GM08714 (cell line): Measurements from ENCODE around the gene TARP.
"Not testable (repeated sequence)": the region's sequence is repeated elsewhere in the genome, so short reads cannot be mapped to it uniquely, and the experiment has no call there.

Source experiments
- H3K4me3 ChIP-seq: fragments of 200-500 bp; sonication (Bioruptor generic); 2 replicates; pipeline ENCODE4 v1.5.1; 2014; ENCODE audit warnings: mild to moderate bottlenecking, low read length, inconsistent platforms
- ZNF274 ChIP-seq: IDR thresholded peaks from 2 replicates; pipeline ENCODE4 v1.6.1; 2012; ENCODE audit warnings: mild to moderate bottlenecking, low read depth, low read length

Gene TARP

DNA sequence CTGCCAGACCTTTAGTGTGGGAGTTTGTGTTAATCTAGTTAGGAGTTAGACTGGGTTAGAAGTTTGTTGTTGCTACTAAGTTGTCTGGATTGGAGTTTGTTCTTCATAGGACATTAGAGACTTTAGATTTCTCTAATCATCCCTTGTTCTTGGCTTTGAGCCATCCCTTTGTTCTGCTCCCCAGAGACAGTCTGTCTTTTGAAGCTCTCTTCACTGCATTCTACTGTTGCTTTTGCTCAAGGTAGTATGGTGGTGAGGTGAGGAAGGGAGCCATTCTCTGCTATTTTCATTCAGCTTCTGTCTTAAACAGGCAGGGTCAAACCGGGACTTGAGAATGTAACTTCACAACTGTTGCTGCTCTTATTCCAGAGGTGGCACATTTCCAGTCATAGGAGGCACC is 10.4 kb upstream of the TARP start:
- TF ChIP-seq ZNF274, result no peak
- no peak overlapping the region for H3K4me3 ChIP-seq

DNA sequence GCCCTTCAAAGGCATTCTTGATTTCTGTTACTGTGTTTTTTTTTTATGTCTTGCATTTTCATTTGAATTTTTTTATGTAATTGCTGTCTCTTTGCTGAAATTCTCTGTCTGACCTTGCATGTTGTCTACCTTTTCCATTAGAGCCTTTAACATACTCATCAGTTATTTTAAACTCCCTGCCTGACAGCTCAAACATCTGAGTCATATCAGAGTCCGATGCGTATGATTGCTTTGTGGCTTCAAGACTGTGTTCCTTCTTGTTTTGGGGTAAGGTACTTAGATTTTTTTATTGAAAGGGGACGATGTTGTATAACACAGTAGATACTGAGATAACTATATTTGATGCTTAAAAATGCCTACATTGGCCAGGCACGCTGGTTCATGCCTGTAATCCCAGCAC is 9.7 kb upstream of the TARP start:
- no peak for TF ChIP-seq ZNF274
- no peak overlapping the region for H3K4me3 ChIP-seq

DNA sequence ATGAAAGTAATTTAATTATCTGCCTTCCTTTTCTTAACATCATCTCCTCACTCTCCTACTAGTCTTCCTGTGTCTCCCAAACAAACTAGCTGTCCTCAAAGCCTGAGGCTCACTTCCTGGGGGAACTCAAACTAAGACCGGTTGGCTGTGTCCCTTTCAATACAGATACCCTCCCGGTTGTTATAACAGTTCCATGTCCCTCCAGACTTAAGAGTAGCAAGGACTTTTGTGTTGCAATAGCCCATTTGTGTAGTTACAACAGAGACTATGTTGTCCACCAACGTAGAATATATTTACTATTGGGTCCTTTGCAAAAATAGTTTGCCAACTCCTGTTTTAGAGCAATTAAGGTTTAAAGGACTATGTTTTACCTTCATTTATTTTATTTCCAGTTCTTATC is 8.6 kb upstream of the TARP start:
- H3K4me3 ChIP-seq, result no peak overlapping the region
- TF ChIP-seq ZNF274, result no peak

DNA sequence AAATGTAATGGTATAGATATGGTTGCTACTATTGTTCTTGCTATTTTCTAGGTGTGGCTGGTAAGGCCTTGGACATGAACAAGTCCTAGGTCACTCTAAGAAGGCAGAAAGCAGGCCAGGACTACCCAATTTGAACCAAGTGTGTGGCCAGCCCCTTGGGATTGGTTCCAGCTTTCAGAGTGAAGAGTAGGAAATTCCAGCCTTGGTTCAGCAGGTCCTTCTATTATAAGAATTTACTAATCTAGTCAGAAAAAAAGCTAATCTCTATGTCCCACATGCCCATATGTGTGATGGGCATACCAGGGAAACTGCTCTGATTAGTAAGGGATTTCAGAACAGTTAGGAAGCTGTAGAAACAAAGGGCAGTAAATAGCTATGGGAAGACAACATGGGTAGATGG is 7.8 kb upstream of the TARP start:
- no peak for TF ChIP-seq ZNF274

DNA sequence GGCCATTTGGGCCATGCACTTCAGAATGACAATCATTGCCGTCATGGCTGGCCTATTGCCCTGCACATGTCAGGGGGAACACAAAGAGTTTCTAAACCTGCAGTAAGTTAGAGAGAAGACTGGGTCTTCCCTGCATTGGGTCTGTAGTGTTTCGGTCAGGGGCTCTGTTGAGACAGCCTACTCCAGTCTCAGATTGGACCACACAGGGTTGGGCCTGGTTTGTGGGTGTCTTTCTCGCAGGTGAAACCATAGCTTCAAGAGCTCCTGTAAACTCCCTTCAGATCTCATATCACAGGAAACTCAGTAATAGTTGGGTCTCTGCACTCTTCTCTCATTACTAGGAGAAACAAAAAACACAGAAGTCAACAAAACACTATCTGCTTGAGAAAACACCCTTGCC is 7.3 kb upstream of the TARP start:
- no peak for TF ChIP-seq ZNF274
- H3K4me3 ChIP-seq, result no peak overlapping the region

More for the DNA sequence above, 7.8 kb upstream of the TARP start:
- H3K4me3 ChIP-seq, result no peak overlapping the region

DNA sequence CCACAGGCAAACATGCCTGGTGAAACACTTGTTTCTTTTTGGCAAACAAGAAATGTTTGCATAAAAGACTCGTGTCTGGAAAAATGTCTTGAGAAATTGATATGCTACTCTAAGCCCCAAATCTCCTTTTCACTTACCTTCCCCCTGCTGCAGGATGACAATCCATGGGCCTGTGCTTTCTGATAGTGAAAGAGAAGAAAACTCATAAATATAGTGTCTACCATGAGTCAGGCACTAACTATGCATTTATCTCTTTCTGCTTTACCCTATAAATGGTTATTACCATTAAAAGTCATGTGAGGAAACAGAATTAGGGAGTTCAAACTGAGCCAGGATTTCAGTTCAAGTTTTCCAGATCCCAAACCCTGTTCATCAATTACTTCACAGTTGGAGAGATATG is 6.6 kb upstream of the TARP start:
- H3K4me3 ChIP-seq, result no peak overlapping the region
- TF ChIP-seq ZNF274, result no peak

DNA sequence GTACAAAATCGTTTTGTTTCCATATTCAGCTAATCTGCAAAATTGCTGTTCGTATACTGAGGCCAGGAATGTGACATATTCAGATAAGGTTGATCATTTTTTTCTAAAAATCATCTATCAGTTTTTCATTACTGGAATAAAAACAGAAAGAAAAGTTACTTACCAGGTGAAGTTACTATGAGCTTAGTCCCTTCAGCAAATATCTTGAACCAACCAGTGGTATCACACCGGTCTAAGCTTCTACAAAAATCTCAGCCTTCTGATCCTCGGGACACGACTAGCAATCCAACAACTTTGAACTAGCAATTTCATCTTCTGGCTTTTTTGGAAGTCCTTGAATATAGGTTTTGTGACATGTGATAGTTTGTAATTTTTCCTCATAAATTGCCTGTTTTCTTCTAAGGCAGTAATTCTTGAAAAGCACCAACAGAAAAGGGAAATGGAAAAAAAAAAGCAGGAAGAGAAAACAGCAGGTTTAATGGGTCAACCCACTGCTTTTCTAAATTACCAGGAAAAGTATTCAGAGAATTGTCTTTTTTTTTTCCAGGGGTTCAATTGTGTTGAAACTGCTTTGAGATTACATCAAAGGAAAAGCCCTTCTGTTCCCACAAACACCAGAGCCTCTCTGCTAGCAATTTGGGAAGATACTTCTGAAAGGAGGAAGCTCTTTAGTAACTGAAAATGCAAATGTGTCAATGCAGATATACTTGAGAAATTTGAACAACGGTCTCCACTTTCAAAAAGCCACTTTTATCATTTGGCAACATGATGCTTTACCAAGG is 2.9 kb upstream of the TARP start:
- no peak for TF ChIP-seq ZNF274
- no peak overlapping the region for H3K4me3 ChIP-seq

DNA sequence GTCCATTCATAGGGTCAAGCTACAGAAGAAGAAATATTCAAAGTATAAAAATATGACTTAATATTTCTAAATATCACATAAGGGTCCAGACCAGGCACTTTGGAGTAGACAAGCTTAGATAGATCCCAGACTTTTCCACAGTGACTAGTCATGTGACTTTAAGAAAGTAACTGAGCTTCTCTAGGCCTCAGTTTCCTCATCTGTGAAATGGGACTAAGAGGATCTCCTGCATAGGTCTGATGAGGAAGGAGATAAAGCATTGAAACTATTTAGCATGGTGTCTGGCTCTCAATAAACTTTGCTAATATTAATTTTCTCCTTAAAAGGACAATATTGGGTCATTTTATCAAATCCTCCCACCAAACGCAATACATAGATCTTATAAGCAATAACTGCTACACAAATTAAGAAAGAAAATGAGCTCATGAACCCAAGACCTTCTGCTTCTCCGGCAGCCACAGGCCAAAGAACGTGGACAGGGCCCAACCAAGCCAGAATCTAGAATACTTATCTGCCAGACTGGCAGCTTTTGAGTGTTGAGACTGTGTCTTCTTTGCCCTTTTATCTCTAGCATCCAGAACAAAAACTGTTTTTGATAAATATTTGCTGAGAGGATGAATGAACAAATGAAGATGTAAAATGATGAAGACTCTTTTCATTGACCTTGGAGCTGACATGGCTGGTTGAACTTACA is 1.6 kb upstream of the TARP start:
- H3K4me3 ChIP-seq, result no peak overlapping the region
- no peak for TF ChIP-seq ZNF274

DNA sequence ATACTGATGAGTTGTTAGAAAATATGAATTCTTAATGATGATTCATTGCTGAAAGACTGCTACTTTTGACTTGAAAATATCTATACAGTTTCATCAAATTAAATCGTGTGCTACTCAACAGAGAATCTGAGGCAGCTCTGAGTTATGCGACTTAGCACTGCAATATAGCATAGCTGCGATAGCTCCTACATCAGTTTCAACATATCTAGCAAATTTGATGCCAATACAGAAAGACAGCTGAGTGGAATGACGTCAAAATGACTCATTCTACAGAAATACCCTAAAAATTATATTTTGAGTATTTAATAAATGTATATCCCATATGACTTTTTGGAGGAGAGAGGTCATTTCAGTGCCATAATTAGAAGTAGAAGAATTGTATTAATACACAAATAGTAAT is 1.1 kb upstream of the TARP start:
- TF ChIP-seq ZNF274, result no peak
- H3K4me3 ChIP-seq, result no peak overlapping the region

DNA sequence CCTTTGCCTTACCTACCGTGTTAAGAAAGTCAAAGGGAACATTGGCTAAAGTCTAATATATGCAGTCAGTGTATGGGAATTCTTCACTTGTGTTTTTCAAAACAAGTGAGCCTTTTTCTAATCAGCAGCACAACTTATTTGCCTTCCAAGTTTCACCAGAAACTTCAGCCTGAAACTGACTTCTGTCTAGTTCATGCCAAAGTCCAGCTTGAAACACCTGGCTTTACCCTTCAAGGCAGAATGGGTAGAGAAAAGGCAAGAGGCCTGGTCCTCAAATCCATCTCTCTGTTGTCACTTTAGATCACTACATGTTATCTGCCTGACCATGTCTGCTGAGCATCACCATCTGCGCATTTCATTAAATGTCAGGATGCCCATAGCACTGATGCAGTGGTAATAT is 3.0 kb downstream of the TARP start:
- H3K4me3 ChIP-seq, result not testable (repeated sequence)

DNA sequence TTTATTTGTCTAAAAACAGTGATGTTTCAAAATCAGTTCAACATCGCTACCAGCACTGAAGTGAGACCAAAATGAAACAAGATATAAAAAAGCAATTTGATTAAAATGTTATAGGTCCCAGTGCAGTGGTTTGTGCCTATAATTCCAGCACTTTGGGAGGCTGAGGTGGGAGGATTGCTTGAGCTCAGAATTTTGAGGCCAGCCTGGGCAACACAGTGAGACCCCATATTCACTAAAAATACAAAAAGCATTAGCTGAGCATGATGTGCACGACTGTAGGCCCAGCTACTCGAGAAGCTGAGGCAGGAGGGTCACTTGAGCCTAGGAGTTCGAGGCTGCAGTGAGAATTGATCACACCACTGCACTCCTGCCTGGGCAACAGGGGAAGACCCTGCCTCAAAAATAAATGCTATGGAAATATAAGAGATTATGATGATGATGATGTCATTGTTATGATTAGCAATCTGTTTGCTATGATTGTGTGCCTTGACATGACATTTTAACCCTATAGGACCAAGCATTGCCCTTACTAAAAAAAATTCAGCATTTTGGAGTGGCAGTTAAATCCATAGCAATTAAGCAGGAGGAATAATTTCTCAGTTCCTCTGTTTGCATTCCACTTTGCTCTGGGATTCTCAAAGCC is 3.6 kb downstream of the TARP start:
- H3K4me3 ChIP-seq, result not testable (repeated sequence)

DNA sequence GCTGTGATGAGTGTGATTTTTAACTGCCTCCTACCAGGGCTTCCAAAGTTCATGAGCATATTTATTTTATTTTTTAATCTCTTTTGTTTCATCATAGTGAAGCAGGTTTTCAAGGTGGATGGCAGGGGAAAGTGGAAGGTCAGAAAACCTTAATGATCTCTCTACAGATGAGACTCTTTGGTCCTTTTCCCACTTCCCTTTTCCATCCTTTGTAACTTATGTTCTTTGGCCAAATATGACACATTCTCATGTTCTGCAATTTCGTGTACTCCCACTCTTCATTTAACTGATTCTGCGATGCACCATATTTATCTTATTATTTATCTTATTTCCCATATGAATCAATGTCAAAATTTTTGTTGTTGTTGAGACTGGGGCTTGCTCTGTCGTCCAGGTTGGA is 7.5 kb downstream of the TARP start:
- not testable (repeated sequence) for H3K4me3 ChIP-seq

DNA sequence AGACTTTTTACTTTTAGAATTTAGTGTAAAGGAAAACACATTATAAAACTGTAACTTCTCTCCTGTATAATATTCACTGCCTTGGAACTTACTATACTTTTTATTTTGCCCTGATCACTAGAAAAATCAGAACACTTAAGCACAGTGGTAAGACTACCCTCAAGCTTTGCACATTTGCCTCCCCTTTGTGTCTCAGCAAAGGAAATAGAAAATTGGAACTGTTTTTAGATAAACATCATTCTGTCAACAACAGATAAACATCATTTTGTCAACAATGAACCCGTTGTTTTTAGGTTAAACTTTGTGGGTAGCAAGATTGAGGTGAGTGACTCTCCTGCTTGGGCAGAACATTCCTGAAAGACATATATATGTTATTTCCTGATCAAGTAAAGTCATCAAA is 8.8 kb downstream of the TARP start:
- not testable (repeated sequence) for H3K4me3 ChIP-seq

DNA sequence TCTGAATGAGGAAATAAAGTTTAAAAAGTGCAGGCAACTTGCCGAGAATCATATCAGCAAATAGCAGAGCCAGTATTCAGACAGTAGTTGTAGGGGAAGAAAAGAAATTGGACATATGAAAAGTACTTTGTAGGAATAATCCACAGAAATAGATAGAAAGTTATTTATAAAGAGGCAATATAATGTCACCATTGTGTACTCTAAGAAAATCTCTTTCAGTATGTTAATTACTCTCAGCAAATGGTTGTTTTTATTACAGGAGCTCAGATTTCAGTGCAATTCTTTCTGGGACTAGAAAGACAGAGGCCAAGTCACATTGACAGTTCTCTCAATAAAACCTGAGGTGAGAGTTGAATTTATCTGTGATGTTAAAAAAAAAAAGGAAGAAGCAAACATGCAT is 10.2 kb downstream of the TARP start:
- H3K4me3 ChIP-seq, result not testable (repeated sequence)

DNA sequence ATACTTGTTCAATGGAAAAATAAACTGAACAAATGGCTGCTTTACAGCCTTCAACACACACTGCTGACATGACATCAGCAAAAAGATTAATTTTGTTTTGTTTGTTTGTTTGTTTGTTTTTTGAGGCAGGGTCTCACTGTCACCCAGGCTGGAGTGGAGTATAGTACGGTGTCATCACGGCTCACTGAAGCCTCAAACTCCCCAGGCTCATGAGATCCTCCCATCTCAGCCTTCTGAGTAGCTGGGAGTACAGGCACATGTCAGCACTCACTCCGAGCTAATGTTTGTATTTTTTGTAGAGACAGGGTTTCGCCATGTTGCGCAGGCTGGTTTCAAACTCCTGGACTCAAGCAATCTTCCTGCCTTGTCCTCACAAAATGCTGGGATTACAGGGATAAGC is 10.9 kb downstream of the TARP start:
- no peak overlapping the region for H3K4me3 ChIP-seq
- no peak for TF ChIP-seq ZNF274

DNA sequence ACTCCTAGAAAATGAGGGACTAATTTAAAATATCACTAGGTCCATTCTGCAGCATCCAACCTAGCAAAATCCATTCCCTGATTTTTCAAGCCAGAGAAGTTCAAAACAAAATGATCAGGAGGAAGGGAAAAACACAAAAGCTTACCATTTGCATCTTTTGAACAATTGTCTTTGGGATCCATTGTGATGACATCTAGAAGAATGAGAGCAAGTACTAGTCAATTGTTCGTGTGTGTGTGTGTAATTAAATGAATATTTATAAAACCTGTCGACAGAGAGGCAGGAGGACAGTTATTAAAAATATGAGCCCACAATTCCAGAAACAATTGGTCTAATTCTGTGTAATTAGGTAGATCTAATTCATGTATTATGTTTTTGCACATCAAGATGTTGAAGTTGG is 11.4 kb downstream of the TARP start:
- not testable (repeated sequence) for H3K4me3 ChIP-seq

DNA sequence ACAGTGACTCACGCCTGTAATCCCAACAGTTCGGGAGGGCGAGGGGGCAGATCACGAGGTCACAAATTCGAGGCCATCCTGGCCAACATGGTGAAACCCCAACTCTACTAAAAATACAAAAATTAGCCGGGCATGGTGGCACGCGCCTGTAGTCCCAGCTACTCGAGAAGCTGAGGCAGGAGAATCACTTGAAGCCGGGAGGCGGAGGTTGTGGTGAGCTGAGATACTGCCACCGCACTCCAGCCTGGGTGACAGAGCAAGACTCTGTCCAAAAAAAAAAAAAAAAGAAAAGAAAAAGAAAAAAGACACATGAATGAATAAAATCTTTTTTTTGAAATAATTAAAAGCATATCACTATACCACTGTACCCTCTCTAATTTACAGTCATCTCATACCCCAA is 11.8 kb downstream of the TARP start:
- not testable (repeated sequence) for H3K4me3 ChIP-seq

DNA sequence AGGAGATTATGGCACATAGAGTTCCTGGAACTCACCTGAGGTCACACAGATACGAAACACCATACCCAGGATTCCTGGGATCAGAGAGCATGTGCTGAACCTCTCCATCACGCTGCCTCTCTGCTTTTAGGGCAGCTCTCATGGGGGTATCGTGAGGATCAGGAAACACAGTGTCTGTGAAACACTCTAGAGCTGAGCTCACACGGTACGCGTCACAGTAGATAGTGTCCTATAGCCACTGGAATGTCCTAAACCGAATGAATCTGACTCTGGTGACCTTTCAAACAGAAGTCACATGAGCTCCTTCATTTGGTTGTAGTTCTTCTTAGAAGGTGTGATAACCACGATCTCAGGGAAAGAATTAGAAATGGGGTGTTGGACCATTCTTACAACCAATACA is 14.3 kb downstream of the TARP start:
- H3K4me3 ChIP-seq, result not testable (repeated sequence)
